H1 (cell line): ENCODE data around the gene VWCE. TPM values are rescaled to one million over a fixed set of nuclear protein-coding genes. Genes with fewer than 3 reads are reported as not detected.

ENCODE experiments used
- CTCF ChIA-PET: fragments of 300-600 bp; sonication (Branson Sonifier 250); formaldehyde crosslinking; loops from one replicate; lab custom pipeline; 2021; ENCODE audit not compliant: partially characterized antibody; lab: Charles Lee
- POLR2A ChIA-PET: fragments of 300-600 bp; sonication (Branson Sonifier 250); formaldehyde crosslinking; loops from one replicate; lab custom pipeline; 2021; ENCODE audit warnings: inconsistent platforms; ENCODE audit not compliant: partially characterized antibody; lab: Charles Lee
- DNase-seq, 2 experiments: peaks; one replicate each; pipeline versions ENCODE4 v3.0.0 to v3.0.0-alpha.2; 2010 to 2022; ENCODE audit warnings: low spot score in 2 of 2, low read depth in 1 of 2, mixed read lengths in 1 of 2
- FAIRE-seq: peaks from 2 replicates; lab custom pipeline; 2011; peaks lifted over from hg19 to GRCh38; lab: Jason Lieb, UNC
- H2AFZ ChIP-seq: 2 replicates; pipeline ENCODE4 v1.8.1; 2012; ENCODE audit warnings: low read length, inconsistent platforms
- H2AK5ac ChIP-seq: 2 replicates; pipeline ENCODE4 v1.6.1; 2013; ENCODE audit warnings: low read depth, low read length
- H2BK120ac ChIP-seq: replicated peaks from 2 replicates; pipeline ENCODE3; 2013; ENCODE audit warnings: low read depth, low read length, inconsistent platforms
- H2BK12ac ChIP-seq: 2 replicates; pipeline ENCODE4 v1.6.1; 2013; ENCODE audit warnings: low read depth, low read length
- H2BK15ac ChIP-seq: 2 replicates; pipeline ENCODE4 v1.6.1; 2013; ENCODE audit warnings: low read length
- H2BK20ac ChIP-seq: 2 replicates; pipeline ENCODE4 v1.6.1; 2013; ENCODE audit warnings: low read length
- H2BK5ac ChIP-seq: 2 replicates; pipeline ENCODE4 v1.6.1; 2013; ENCODE audit warnings: low read depth, low read length
- H3K14ac ChIP-seq: 2 replicates; pipeline ENCODE4 v1.6.1; 2013; ENCODE audit warnings: inconsistent platforms; ENCODE audit not compliant: insufficient read length
- H3K18ac ChIP-seq: 2 replicates; pipeline ENCODE4 v1.6.1; 2013; ENCODE audit warnings: low read length; ENCODE audit errors: extremely low read depth
- H3K23ac ChIP-seq: 2 replicates; pipeline ENCODE4 v1.6.1; 2013; ENCODE audit warnings: inconsistent platforms; ENCODE audit not compliant: insufficient read length
- H3K23me2 ChIP-seq: 2 replicates; pipeline ENCODE4 v1.6.1; 2013; ENCODE audit warnings: low read depth, low read length
- H3K27ac ChIP-seq: 2 replicates; pipeline ENCODE4 v1.6.1; 2011; ENCODE audit warnings: low read depth, low read length, inconsistent platforms
- H3K27me3 ChIP-seq, 4 experiments: replicated peaks in 1 of 4; 1 replicate in 1 of 4; 2 replicates in 3 of 4; pipeline versions ENCODE4 v1.6.1 to v1.8.1; 2011 to 2013; ENCODE audit warnings: low read length in 3 of 4, mild to moderate bottlenecking in 3 of 4, inconsistent platforms in 2 of 4, mixed read lengths in 2 of 4, moderate library complexity in 1 of 4; ENCODE audit not compliant: control insufficient read depth in 3 of 4, insufficient read depth in 3 of 4; ENCODE audit errors: extremely low read depth in 1 of 4
- H3K36me3 ChIP-seq, 4 experiments: 2 replicates each; pipeline versions ENCODE4 v1.6.1 to v1.8.1; 2011 to 2013; ENCODE audit warnings: mild to moderate bottlenecking in 4 of 4, low read length in 3 of 4, moderate library complexity in 2 of 4, control low read depth in 1 of 4, inconsistent platforms in 1 of 4; ENCODE audit not compliant: insufficient read depth in 4 of 4, control insufficient read depth in 2 of 4
- H3K4ac ChIP-seq: replicated peaks from 2 replicates; pipeline ENCODE3; 2013; ENCODE audit warnings: low read length, low read depth, mixed read lengths, inconsistent platforms; ENCODE audit not compliant: insufficient read length
- H3K4me1 ChIP-seq, 4 experiments: replicated peaks in 1 of 4; 1 replicate in 1 of 4; 2 replicates in 3 of 4; pipeline versions ENCODE4 v1.6.1 to v1.8.1; 2011 to 2013; ENCODE audit warnings: low read length in 3 of 4, inconsistent platforms in 2 of 4, mixed read lengths in 1 of 4; ENCODE audit not compliant: insufficient read depth in 4 of 4, control insufficient read depth in 3 of 4
- H3K4me2 ChIP-seq, 2 experiments: 2 replicates each; pipeline versions ENCODE4 v1.6.1 to v1.8.1; 2011 to 2013; ENCODE audit warnings: low read depth in 2 of 2, low read length in 2 of 2, control low read depth in 1 of 2, inconsistent platforms in 1 of 2, mild to moderate bottlenecking in 1 of 2; ENCODE audit not compliant: insufficient read depth in 1 of 2
- H3K4me3 ChIP-seq, 4 experiments: fragments of 200-600, 300-600 bp in 1 of 4; sonication (generic), shearing (Covaris generic), sonication (Bioruptor Twin) in 1 of 4; 2 replicates each; pipeline versions ENCODE4 v1.5.1 to v1.8.1; 2011 to 2016; ENCODE audit warnings: low read length in 4 of 4, low read depth in 3 of 4, control low read depth in 2 of 4, inconsistent platforms in 2 of 4, mild to moderate bottlenecking in 2 of 4, mixed read lengths in 1 of 4, moderate library complexity in 1 of 4; ENCODE audit not compliant: insufficient read depth in 2 of 4; ENCODE audit errors: extremely low read depth in 1 of 4
- H3K56ac ChIP-seq: replicated peaks from 2 replicates; pipeline ENCODE3; 2013; ENCODE audit warnings: low read depth, mild to moderate bottlenecking, mixed read lengths, low read length, inconsistent platforms; ENCODE audit not compliant: insufficient read length
- H3K79me1 ChIP-seq: 2 replicates; pipeline ENCODE4 v1.6.1; 2013; ENCODE audit warnings: low read depth, low read length, control low read depth
- H3K79me2 ChIP-seq, 2 experiments: 2 replicates each; pipeline versions ENCODE4 v1.6.1 to v1.8.1; 2012 to 2013; ENCODE audit warnings: low read length in 2 of 2, mild to moderate bottlenecking in 2 of 2, inconsistent platforms in 1 of 2; ENCODE audit not compliant: insufficient read depth in 2 of 2, control insufficient read depth in 1 of 2
- H3K9ac ChIP-seq, 4 experiments: replicated peaks in 1 of 4; 1 replicate in 1 of 4; 2 replicates in 3 of 4; pipeline versions ENCODE4 v1.6.1 to v1.8.1; 2011 to 2013; ENCODE audit warnings: low read depth in 3 of 4, low read length in 3 of 4, control low read depth in 2 of 4, mild to moderate bottlenecking in 2 of 4, moderate library complexity in 2 of 4, inconsistent platforms in 1 of 4; ENCODE audit errors: extremely low read depth in 1 of 4
- H3K9me3 ChIP-seq, 2 experiments: 2 replicates each; pipeline versions ENCODE4 v1.6.1 to v1.8.1; 2012 to 2013; ENCODE audit warnings: mild to moderate bottlenecking in 2 of 2, moderate library complexity in 2 of 2, control low read depth in 1 of 2, inconsistent platforms in 1 of 2, low read depth in 1 of 2, low read length in 1 of 2, mixed read lengths in 1 of 2; ENCODE audit not compliant: insufficient read depth in 2 of 2
- H4K20me1 ChIP-seq, 2 experiments: replicated peaks in 1 of 2; 2 replicates each; pipeline versions ENCODE3 to v1.8.1; 2011 to 2013; ENCODE audit warnings: inconsistent platforms in 2 of 2, low read length in 2 of 2, mild to moderate bottlenecking in 1 of 2; ENCODE audit not compliant: insufficient read depth in 2 of 2, control insufficient read depth in 1 of 2
- H4K5ac ChIP-seq: 2 replicates; pipeline ENCODE4 v1.6.1; 2013; ENCODE audit warnings: low read length, low read depth, mixed read lengths, inconsistent platforms; ENCODE audit not compliant: insufficient read length
- H4K8ac ChIP-seq: 2 replicates; pipeline ENCODE4 v1.8.0; 2013; ENCODE audit warnings: mild to moderate bottlenecking, moderate library complexity, low read length, inconsistent platforms; ENCODE audit not compliant: insufficient read depth; ENCODE audit errors: extremely low read depth
- H4K91ac ChIP-seq: replicated peaks from 2 replicates; pipeline ENCODE3; 2013; ENCODE audit warnings: low read length, mixed read lengths, inconsistent platforms; ENCODE audit not compliant: insufficient read length
- ASH2L ChIP-seq: fragments of 200-600, 300-600 bp; sonication (generic); IDR thresholded peaks from one replicate; pipeline ENCODE4 v1.7.1; 2017; ENCODE audit warnings: low read length
- BACH1 ChIP-seq: IDR thresholded peaks from 2 replicates; pipeline ENCODE4 v1.6.1; 2012; ENCODE audit warnings: low read length, improper control_type of control experiment
- CHD1 ChIP-seq: IDR thresholded peaks from 2 replicates; pipeline ENCODE4 v1.6.1; 2012; ENCODE audit warnings: low read depth, low read length, improper control_type of control experiment
- GTF2F1 ChIP-seq: IDR thresholded peaks from 2 replicates; pipeline ENCODE4 v1.6.1; 2012; ENCODE audit warnings: low read depth, low read length, improper control_type of control experiment, borderline replicate concordance
- KDM5A ChIP-seq: fragments of 200-600 bp; IDR thresholded peaks from 2 replicates; pipeline ENCODE4 v1.7.1; 2012; ENCODE audit warnings: mild to moderate bottlenecking, low read length, inconsistent platforms, mixed read lengths
- RNF2 ChIP-seq: fragments of 200-900, 300-1000 bp; sonication (generic); IDR thresholded peaks from 2 replicates; pipeline ENCODE4 v1.7.1; 2016; ENCODE audit warnings: borderline replicate concordance, low read depth, mild to moderate bottlenecking, antibody characterized with exemption, low read length; ENCODE audit not compliant: poor library complexity, severe bottlenecking; ENCODE audit errors: missing control alignments
- TAF1 ChIP-seq: IDR thresholded peaks from 2 replicates; pipeline ENCODE4 v1.6.1; 2011; ENCODE audit warnings: mild to moderate bottlenecking, low read depth, low read length
- WGBS, 2 experiments: shearing (Covaris generic) in 1 of 2; methylation state at CpG; one replicate each; pipeline versions ENCODE4 v1.1.6 to v1.1.7; 2013 to 2015; ENCODE audit warnings: low lambda C conversion rate in 2 of 2, mixed read lengths in 2 of 2, inconsistent platforms in 1 of 2, low coverage in 1 of 2, missing lambda C conversion rate in 1 of 2; ENCODE audit not compliant: insufficient replicate concordance in 2 of 2, insufficient coverage in 1 of 2, insufficient read length in 1 of 2; ENCODE audit errors: extremely low coverage in 1 of 2, missing lambda C conversion rate in 1 of 2; 5-methylcytosine and 5-hydroxymethylcytosine counted together
- polyA plus RNA-seq, 7 experiments: library from polyadenylated mRNA; depleted of rRNA in 3 of 7; stranded (reverse) in 5 of 7; unstranded in 2 of 7; fragments of >200 nt in 5 of 7; fragments of 200-250 nt in 2 of 7; gene quantifications; 1 replicate in 5 of 7; 2 replicates in 1 of 7; 4 replicates in 1 of 7; pipeline versions ENCODE4 v1.2.1 to v1.2.3, GENCODE V29; 2011 to 2013; ENCODE audit warnings: missing spikeins in 2 of 7, mixed read lengths in 2 of 7
- total RNA-seq: library from RNA; stranded (reverse); fragmentation: NEBNext Ultra II Directional; extraction: Animal tissue kit (Norgen Biotek cat#: 25700); gene quantifications from 2 replicates; pipeline ENCODE4 v1.2.1, GENCODE V29; 2021

VWCE gene
- total and polyA plus RNA-seq, 2 of the 8 experiments (the other 6 are each of a cell fraction or from before 2014, with no cell fraction given) = 9.5 to 12.3 TPM

GRCh38 chr11:61258546-61258945 is 36.6 kb downstream of the VWCE start:
- no peak overlapping the region for H3K14ac ChIP-seq
- no peaks in the 10 kb centered on the region for H3K79me1 ChIP-seq
- no peak overlapping the region for H3K23ac ChIP-seq
- no peaks in the 10 kb centered on the region for H3K9me3 ChIP-seq
- no peak overlapping the region for H4K8ac ChIP-seq
- no peak overlapping the region for H2BK5ac ChIP-seq
- no peak overlapping the region for H3K56ac ChIP-seq
- H4K20me1 ChIP-seq = no peaks in the 10 kb centered on the region
- H2BK12ac ChIP-seq = no peak overlapping the region
- no peak overlapping the region for H3K4me3 ChIP-seq
- no peak overlapping the region for H2BK20ac ChIP-seq
- WGBS, 2 experiments = 93% methylated on average over 7 of the region's 9 CpGs; no CpG with 5 or more reads in 1 of the 2 experiments
- POLR2A ChIA-PET = interaction anchor here (0.9 to 1.4 kb wide), 6 partner anchors 9 to 75 kb away, joined by 3 to 4 read pairs (median 4); partner anchors contain the start of genes DDB1, TKFC and VWCE
- H2BK15ac ChIP-seq = no peak overlapping the region
- no peak overlapping the region for H2AFZ ChIP-seq
- H4K5ac ChIP-seq = no peak overlapping the region
- H3K18ac ChIP-seq = no peak overlapping the region
- H3K27me3 ChIP-seq = no peaks in the 10 kb centered on the region
- H3K9ac ChIP-seq = no peak overlapping the region
- no peaks in the 10 kb centered on the region; a peak in 1 of 7 replicates for H3K4me1 ChIP-seq
- CTCF ChIA-PET = interaction anchor here (0.8 to 3.0 kb wide), 4 partner anchors 12 to 127 kb away, joined by 3 to 12 read pairs (median 4); no protein-coding TSS in a partner anchor
- no peaks in the 10 kb centered on the region for H3K23me2 ChIP-seq
- no peak overlapping the region for H2BK120ac ChIP-seq
- no peak for TF ChIP-seq KDM5A
- TF ChIP-seq GTF2F1 = no peak
- TF ChIP-seq CHD1 = no peak
- TF ChIP-seq RNF2 = no peak
- no peak for TF ChIP-seq BACH1
- no peak for TF ChIP-seq TAF1
- TF ChIP-seq ASH2L = no peak
- TF ChIP-seq, all 59 proteins: peak for 0
- no peaks in the 10 kb centered on the region; a peak in 1 of 8 replicates for H3K36me3 ChIP-seq
- no peak overlapping the region for H2AK5ac ChIP-seq
- no peaks in the 10 kb centered on the region for H3K79me2 ChIP-seq
- H3K4ac ChIP-seq = no peak overlapping the region
- FAIRE-seq (no peak), DNase-seq (no peak)
- no peak overlapping the region for H3K27ac ChIP-seq
- H4K91ac ChIP-seq = no peak overlapping the region
- no peak overlapping the region for H3K4me2 ChIP-seq
